ENCODE results near the gene CACUL1.
"Not testable (repeated sequence)": the region's sequence is repeated elsewhere in the genome, so short reads cannot be mapped to it uniquely, and the experiment has no call there.

The CACUL1 gene

GRCh38 chr10:118674226-118674919 lies 80.4 kb downstream of the CACUL1 start:
- no peak for DNase-seq

- no peak for DNase-seq
Measured at GRCh38 chr10:118672766-118673715, 81.7 kb downstream of the CACUL1 start.

- DNase-seq = no peak
Measured at GRCh38 chr10:118672153-118672552, 82.6 kb downstream of the CACUL1 start.

GRCh38 chr10:118671221-118671620 lies 83.5 kb downstream of the CACUL1 start:
- DNase-seq = not testable (repeated sequence)

- DNase-seq = no peak
Measured at GRCh38 chr10:118670472-118671124, 84.2 kb downstream of the CACUL1 start.

GRCh38 chr10:118669835-118670234 lies 84.9 kb downstream of the CACUL1 start:
- no peak for DNase-seq

GRCh38 chr10:118669020-118669791 lies 85.6 kb downstream of the CACUL1 start:
- DNase-seq = no peak

GRCh38 chr10:118668228-118668952 lies 86.4 kb downstream of the CACUL1 start:
- no peak for DNase-seq

- no peak for DNase-seq
Measured at GRCh38 chr10:118667732-118668131, 87.0 kb downstream of the CACUL1 start.

GRCh38 chr10:118666350-118666749 lies 88.4 kb downstream of the CACUL1 start:
- no peak for DNase-seq

GRCh38 chr10:118664321-118664720 lies 90.4 kb downstream of the CACUL1 start:
- no peak for DNase-seq

GRCh38 chr10:118663176-118663575 lies 91.6 kb downstream of the CACUL1 start:
- DNase-seq = no peak

- DNase-seq = no peak
Measured at GRCh38 chr10:118662228-118663035, 92.3 kb downstream of the CACUL1 start.

GRCh38 chr10:118658762-118659161 lies 96.0 kb downstream of the CACUL1 start:
- DNase-seq = no peak

- DNase-seq = not testable (repeated sequence)
Measured at GRCh38 chr10:118658168-118658567, 96.6 kb downstream of the CACUL1 start.

- not testable (repeated sequence) for DNase-seq
Measured at GRCh38 chr10:118645294-118645693, 109.5 kb downstream of the CACUL1 start.

GRCh38 chr10:118642228-118642627 lies 112.5 kb downstream of the CACUL1 start:
- no peak for DNase-seq

GRCh38 chr10:118638680-118639079 lies 116.1 kb downstream of the CACUL1 start:
- DNase-seq = no peak

- DNase-seq = no peak
Measured at GRCh38 chr10:118635674-118636402, 118.9 kb downstream of the CACUL1 start.

- no peak for DNase-seq
Measured at GRCh38 chr10:118633786-118634185, 121.0 kb downstream of the CACUL1 start.
